Activated B cell treated with CpG ODN at 0.5 μM for 24 hours (primary cell): Measurements from ENCODE around the gene KIF5C. TPM values are rescaled to one million over a fixed set of nuclear protein-coding genes. Genes with fewer than 3 reads are reported as not detected.

Experiments
- ATAC-seq: fragments of 200-7000 bp; cut with Tn5 transposase; one replicate; pipeline ENCODE4 v1.10.0; 2021; ENCODE audit warnings: low read depth, mild to moderate bottlenecking, moderate library complexity
- CTCF ChIA-PET: fragments of 350-600 bp; sonication (Branson Sonifier 250); formaldehyde crosslinking; loops from one replicate; lab custom pipeline; 2021; ENCODE audit warnings: antibody characterized with exemption; lab: Charles Lee
- POLR2A ChIA-PET: fragments of 350-600 bp; sonication (Branson Sonifier 250); formaldehyde crosslinking; loops from one replicate; lab custom pipeline; 2021; ENCODE audit warnings: antibody characterized with exemption; lab: Charles Lee
- DNase-seq: peaks from one replicate; pipeline ENCODE4 v3.0.0; 2022
- H3K27ac Mint-ChIP-seq: one replicate; pipeline ENCODE4 v1.8.0; 2020; ENCODE audit warnings: mixed read lengths
- H3K27me3 Mint-ChIP-seq: one replicate; pipeline ENCODE4 v1.8.0; 2021; ENCODE audit warnings: mixed read lengths
- H3K36me3 Mint-ChIP-seq: one replicate; pipeline ENCODE4 v1.8.0; 2021; ENCODE audit warnings: low read depth, mixed read lengths
- H3K4me1 Mint-ChIP-seq: one replicate; pipeline ENCODE4 v1.8.0; 2021; ENCODE audit warnings: mixed read lengths
- H3K4me3 Mint-ChIP-seq: one replicate; pipeline ENCODE4 v1.8.0; 2020; ENCODE audit warnings: mild to moderate bottlenecking, mixed read lengths
- H3K9me3 Mint-ChIP-seq: one replicate; pipeline ENCODE4 v1.8.0; 2020; ENCODE audit warnings: mixed read lengths
- CTCF ChIP-seq: fragments of 200-600 bp; IDR thresholded peaks from one replicate; pipeline ENCODE4 v1.8.0; 2022; ENCODE audit warnings: antibody characterized with exemption, mild to moderate bottlenecking
- intact Hi-C: fragments of 100-400 bp; cut with micrococcal nuclease; formaldehyde crosslinking; loops from one replicate; pipeline ENCODE4 v1.15.1; 2024
- total RNA-seq: library from RNA; stranded (reverse); gene quantifications from 2 replicates; pipeline ENCODE4 v1.2.3, GENCODE V29; 2022

KIF5C gene
- total RNA-seq, 1 donor from 2014 or later, result 2.6 TPM

GRCh38 chr2:148954536-148954935 is 79.5 kb downstream of the KIF5C start:
- ATAC-seq, result no peak
- no peaks in the 10 kb centered on the region for H3K36me3 Mint-ChIP-seq
- H3K27me3 Mint-ChIP-seq, result no peaks in the 10 kb centered on the region
- TF ChIP-seq CTCF, result no peak
- DNase-seq, result no peak
- H3K27ac Mint-ChIP-seq, result no peak overlapping the region
- CTCF ChIA-PET, result no interaction called here
- H3K9me3 Mint-ChIP-seq, result no peaks in the 10 kb centered on the region
- no peaks in the 10 kb centered on the region for H3K4me1 Mint-ChIP-seq
- H3K4me3 Mint-ChIP-seq, result no peak overlapping the region
- intact Hi-C loops, result no loop called here
- POLR2A ChIA-PET, result no interaction called here

DNA sequence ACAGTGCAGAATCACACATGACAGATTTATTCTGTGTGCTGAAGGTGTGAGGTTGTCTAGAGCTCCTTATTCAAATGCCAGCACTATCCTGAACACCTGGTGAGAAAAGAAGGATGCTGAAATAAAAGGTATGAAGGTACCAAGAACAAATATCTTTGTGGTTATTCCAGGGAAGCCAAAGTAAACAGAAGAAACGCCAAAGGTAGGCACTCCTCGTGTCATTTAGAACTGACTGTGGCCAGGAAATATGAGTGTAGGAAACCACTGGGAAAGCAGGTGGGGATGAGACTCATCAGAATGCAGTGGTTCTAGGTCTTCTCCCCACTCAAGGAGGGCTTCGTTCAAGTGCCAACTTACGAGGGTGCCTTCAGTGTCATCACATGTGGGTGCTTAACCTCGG is 80.8 kb downstream of the KIF5C start:
- Mint-ChIP-seq H3K36me3 (no peaks in the 10 kb centered on the region), H3K27ac (no peak overlapping the region), H3K27me3 (no peaks in the 10 kb centered on the region), H3K9me3 (no peaks in the 10 kb centered on the region), H3K4me3 (no peak overlapping the region), H3K4me1 (no peaks in the 10 kb centered on the region)
- ATAC-seq (no peak), DNase-seq (no peak)
- POLR2A ChIA-PET, result no interaction called here
- CTCF ChIA-PET, result no interaction called here
- intact Hi-C loops, result no loop called here
- TF ChIP-seq CTCF, result no peak

- Mint-ChIP-seq H3K27ac (no peak overlapping the region), H3K4me1 (no peaks in the 10 kb centered on the region), H3K9me3 (no peaks in the 10 kb centered on the region), H3K4me3 (no peak overlapping the region), H3K27me3 (peaks cover 2% of the 10 kb centered on the region), H3K36me3 (peaks cover 2% of the 10 kb centered on the region)
- TF ChIP-seq CTCF, result no peak
- CTCF ChIA-PET, result no interaction called here
- ATAC-seq (no peak), DNase-seq (no peak)
- POLR2A ChIA-PET, result no interaction called here
- intact Hi-C loops, result no loop called here
Observed at GRCh38 chr2:148957023-148957422, 82.0 kb downstream of the KIF5C start.

DNA sequence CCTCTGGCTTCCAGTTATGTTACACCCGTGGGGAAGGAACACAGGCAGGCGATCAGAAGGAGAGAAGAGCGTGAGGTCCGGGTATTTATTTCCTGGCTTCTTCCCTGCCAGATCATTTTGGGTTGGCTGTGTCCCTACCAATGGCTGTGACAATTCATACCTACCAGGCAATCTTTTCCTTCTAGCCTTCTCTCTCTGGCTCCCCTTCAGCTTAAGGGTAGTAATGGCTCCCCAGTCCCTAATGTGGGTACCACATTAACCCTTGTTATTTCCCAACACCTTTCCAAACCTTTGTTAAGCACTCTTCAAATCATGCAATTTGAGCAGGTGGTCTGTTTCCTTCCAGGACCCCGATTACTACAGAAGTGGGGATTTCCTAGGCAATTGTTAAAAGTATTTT is 84.7 kb downstream of the KIF5C start:
- no peak for ATAC-seq
- intact Hi-C loops, result no loop called here
- Mint-ChIP-seq H3K36me3 (peaks cover 2% of the 10 kb centered on the region), H3K4me3 (no peak overlapping the region), H3K9me3 (no peaks in the 10 kb centered on the region), H3K27me3 (peaks cover 2% of the 10 kb centered on the region), H3K4me1 (no peaks in the 10 kb centered on the region), H3K27ac (no peak overlapping the region)
- TF ChIP-seq CTCF, result no peak
- ChIA-PET CTCF (no interaction called here), POLR2A (no interaction called here)
- DNase-seq, result no peak

DNA sequence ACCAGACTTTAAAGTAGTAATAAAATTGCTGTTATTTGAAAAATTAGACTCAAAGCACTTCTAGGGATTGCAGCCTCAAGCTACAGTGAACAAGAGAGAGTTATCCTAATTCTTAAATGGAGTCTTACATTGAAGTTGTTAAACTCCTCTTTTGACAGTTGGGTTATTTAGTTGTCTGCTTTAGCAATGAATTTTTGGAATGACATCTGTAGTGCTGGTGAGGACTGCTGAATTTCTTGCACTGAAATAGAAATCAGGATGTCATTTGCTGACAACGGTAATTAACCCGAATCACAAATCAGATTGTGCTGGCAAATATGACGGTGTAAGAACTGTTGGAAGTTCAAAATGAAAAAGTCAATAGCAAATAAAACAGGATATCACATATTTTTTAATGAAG is 85.5 kb downstream of the KIF5C start:
- no peak for ATAC-seq
- no peak overlapping the region for H3K4me3 Mint-ChIP-seq
- intact Hi-C loops, result no loop called here
- no peak overlapping the region for H3K27ac Mint-ChIP-seq
- H3K27me3 Mint-ChIP-seq, result peaks cover 2% of the 10 kb centered on the region
- TF ChIP-seq CTCF, result no peak
- CTCF ChIA-PET, result no interaction called here
- H3K36me3 Mint-ChIP-seq, result peaks cover 2% of the 10 kb centered on the region
- no peaks in the 10 kb centered on the region for H3K9me3 Mint-ChIP-seq
- no peak for DNase-seq
- POLR2A ChIA-PET, result no interaction called here
- H3K4me1 Mint-ChIP-seq, result no peaks in the 10 kb centered on the region
